ENCODE data around the gene PCDHA12.

DNA sequence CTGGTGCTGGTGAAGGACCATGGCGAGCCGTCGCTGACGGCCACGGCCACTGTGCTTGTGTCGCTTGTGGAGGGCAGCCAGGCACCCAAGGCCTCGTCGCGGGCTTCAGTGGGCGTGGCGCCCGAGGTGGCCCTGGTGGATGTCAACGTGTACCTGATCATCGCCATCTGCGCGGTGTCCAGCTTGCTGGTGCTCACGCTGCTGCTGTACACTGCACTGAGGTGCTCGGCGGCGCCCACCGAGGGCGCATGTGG lies 17.2 kb upstream of the PCDHA12 start:
- no peak for TF ChIP-seq POLR2A (IDR thresholded peaks at IDR 0.05; ENCODE audit: low read depth, low read length)
- TF ChIP-seq POLR2AphosphoS5 (IDR thresholded peaks at IDR 0.05; ENCODE audit: low read depth, low read length) = no peak
- TF ChIP-seq TAF1 (IDR thresholded peaks at IDR 0.05; ENCODE audit: borderline replicate concordance, low read depth, low read length) = no peak
